Measurements from ENCODE around the gene IFIT3.
A peak's percentile ranks its signal among the peaks of the same experiment; 100 is the strongest.
"Not testable (repeated sequence)": the region's sequence is repeated elsewhere in the genome, so short reads cannot be mapped to it uniquely, and the experiment has no call there.

Gene IFIT3

DNA sequence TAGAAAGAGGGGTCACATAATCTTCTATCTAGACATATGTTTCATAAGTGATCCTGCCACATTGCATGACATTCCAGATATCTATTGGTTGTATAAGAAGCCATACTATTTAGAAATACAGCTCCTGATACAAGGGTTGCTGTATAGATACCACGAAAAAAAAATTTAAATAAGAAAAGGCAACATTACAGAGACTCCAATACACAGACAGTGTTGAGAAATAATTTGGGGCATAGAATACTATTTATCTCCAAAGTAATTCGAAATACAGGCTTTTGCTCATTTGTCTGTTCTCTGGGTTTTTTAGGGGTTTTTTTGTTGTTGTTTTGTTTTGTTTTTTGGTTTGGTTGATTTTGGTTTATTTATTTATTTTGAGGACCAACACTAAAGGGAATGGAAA, 23.4 kb upstream of the IFIT3 start:
- DNase-seq: peak in 1 of 2 donors; percentile 38

DNA sequence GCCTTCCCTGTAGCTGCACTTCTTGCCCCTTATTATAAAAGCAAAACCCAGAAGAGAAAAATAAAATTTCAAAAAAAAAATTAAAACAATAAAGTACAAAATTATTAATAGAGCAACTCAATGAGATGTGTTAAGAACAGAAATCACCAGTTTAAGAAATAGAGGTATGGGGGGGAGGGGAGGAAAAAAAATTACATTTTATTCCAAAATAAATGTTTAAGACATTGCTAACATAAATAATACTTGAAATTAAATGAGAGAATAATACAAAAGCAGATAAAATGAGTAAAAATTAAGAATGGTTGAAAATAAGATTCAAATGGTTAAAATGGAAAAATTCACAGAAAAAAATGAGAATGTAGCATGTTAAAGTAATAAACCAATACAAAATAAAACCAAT, 22.9 kb upstream of the IFIT3 start:
- DNase-seq: peak in 1 of 2 donors; percentile 33

DNA sequence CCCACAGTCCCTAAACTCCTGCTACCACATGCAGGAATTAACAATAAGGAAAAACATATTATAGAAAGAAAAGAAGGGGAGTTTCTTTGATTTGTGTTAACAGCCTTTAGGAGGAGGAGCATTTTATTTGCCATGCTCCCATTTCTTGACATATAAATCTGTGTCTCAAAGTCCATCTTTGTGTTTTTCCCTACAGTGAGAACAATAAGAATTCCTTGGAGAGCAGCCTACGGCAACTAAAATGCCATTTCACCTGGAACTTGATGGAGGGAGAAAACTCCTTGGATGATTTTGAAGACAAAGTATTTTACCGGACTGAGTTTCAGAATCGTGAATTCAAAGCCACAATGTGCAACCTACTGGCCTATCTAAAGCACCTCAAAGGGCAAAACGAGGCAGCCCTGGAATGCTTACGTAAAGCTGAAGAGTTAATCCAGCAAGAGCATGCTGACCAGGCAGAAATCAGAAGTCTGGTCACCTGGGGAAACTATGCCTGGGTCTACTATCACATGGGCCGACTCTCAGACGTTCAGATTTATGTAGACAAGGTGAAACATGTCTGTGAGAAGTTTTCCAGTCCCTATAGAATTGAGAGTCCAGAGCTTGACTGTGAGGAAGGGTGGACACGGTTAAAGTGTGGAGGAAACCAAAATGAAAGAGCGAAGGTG, 21.9 kb upstream of the IFIT3 start:
- peak in 1 of 2 donors; percentile 43 for DNase-seq

DNA sequence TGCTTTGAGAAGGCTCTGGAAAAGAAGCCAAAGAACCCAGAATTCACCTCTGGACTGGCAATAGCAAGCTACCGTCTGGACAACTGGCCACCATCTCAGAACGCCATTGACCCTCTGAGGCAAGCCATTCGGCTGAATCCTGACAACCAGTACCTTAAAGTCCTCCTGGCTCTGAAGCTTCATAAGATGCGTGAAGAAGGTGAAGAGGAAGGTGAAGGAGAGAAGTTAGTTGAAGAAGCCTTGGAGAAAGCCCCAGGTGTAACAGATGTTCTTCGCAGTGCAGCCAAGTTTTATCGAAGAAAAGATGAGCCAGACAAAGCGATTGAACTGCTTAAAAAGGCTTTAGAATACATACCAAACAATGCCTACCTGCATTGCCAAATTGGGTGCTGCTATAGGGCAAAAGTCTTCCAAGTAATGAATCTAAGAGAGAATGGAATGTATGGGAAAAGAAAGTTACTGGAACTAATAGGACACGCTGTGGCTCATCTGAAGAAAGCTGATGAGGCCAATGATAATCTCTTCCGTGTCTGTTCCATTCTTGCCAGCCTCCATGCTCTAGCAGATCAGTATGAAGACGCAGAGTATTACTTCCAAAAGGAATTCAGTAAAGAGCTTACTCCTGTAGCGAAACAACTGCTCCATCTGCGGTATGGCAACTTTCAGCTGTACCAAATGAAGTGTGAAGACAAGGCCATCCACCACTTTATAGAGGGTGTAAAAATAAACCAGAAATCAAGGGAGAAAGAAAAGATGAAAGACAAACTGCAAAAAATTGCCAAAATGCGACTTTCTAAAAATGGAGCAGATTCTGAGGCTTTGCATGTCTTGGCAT, 21.1 kb upstream of the IFIT3 start:
- DNase-seq: peak in 1 of 2 donors; percentile 31

DNA sequence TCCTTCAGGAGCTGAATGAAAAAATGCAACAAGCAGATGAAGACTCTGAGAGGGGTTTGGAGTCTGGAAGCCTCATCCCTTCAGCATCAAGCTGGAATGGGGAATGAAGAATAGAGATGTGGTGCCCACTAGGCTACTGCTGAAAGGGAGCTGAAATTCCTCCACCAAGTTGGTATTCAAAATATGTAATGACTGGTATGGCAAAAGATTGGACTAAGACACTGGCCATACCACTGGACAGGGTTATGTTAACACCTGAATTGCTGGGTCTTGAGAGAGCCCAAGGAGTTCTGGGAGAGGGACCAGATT, 20.6 kb upstream of the IFIT3 start:
- DNase-seq: peak in 1 of 2 donors; percentile 42

DNA sequence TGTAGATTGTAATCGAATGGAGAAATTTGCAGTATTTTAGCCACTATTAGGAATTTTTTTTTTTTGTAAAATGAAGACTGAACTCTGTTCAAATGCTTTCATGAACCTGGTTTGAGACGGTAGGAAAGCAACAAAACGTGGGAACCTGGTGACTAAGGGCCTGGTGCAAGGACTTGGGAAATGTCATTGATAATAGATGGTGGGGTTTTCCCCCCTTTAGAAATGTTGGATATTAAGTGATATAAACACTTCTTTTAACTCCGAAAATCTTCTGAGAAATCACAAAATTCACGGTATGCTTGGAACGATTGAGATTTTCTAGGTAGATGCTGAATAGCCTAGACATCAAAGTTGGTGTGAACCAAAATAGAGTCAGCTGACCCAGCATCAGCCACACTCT, 19.5 kb upstream of the IFIT3 start:
- DNase-seq: no peak

DNA sequence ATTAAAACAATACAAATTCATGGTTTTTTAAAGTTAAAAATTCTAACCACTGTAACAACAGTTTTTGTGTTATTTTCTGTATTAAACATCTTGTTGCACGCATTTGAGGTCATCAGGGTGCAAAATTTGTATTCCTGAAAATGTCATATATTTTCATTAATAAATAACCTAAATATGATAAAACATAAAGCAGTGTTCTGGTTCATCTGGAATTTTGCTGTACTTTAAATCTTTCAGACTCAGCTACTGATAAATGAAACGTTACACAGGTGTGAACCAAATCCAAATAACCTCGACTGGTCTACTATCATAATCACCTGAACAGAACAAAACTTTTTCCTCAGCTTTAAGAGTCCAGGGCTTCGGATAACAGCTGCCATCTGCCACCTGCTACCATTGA, 19.1 kb upstream of the IFIT3 start:
- peak in 1 of 2 donors; percentile 41 for DNase-seq

DNA sequence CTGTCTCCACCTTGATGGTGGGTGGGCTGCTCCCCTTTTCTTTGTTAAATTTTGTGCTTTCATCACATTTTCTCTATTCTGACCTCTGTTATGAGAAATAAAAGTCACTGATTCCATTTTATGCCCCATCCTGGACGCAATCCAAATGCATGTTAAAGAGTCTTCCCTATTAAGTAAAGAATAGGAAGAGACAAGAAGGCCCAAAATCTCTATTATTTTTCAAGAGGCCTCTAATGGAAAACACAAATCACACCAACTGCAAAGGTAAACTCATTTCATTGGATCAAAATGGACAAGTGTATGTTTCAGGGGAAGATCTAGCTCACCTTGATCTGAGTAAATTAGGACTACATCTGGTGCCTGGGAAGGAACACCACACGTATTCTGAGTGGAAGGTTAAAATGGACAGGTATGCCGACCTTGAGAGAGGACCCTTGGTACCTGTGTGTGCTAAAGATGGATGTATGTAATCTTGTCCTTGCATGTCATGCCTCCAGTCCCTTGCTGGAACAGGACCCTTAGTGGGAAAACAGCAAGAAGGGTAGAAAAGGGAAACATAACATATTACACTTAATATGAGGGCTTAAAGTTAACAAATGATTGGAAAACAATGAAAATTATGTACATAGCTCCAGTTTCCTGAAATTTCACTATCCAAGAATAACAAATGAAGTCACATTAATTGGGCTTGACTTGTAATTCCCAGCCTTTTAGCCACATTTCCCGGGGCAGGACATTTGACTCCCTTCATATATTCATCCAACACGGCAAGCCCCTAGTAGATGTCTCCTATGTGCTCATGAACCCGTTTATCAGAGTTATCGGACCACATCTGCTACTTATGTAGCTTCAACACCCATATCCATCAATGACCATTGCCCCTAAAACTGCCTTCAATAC, 18.4 kb upstream of the IFIT3 start:
- peak in 1 of 2 donors; percentile 71 for DNase-seq

DNA sequence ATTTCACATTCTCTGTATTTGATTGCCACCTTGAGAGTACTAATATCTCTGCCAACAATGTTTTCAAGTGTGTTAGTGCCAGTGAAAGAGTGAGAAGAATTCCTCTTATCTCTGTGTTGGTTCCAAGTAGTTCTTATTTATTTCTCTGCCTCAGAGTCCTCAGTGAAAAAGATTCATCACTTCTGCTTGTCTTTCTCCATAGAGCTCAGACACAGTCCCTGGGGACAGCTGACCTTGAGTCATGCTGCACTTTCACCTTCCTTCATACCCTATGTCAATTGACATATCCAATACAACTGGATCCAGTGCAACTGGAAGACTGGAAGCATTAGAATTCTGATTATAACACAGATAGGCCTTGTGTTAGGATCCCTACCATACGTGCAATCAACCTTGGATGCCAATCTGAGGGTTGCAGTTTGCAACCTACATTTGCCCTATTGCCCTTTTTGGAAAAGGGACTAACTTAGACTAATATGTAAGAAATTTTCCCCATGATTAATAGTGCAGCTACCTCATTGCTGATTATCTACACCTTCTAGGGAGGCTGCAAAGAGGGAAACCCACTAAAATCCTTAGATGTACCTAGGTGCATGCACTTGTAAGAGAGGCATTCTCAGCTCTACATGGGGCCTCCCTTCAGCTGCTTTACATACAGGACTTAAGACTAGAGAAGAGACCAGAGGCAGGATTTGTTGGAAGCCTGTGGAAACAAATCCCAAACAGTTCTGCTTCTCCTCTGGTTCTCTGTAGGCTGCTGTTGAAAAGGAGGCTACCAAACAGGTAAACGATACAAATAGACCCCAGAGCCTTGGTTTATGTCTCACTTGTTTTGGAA, 17.5 kb upstream of the IFIT3 start:
- no peak for DNase-seq

DNA sequence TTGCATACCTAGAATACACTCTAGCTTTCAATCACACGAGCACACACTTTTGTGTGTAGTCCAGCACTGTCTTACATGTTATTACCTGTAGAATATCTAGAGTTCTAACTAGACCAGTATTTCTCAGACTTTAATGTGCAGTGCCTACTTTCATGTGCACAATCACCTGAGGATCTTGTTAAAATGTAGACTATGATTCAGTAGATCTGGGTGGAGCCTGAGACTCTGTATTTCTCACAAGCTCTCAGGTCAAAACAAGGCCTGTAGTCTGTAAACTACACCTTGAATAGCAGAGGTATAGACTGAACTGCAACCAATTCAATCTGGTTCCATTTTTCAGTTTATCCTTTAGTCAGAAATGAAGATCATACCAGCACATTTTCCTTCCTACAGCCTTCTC, 14.8 kb upstream of the IFIT3 start:
- DNase-seq: no peak

DNA sequence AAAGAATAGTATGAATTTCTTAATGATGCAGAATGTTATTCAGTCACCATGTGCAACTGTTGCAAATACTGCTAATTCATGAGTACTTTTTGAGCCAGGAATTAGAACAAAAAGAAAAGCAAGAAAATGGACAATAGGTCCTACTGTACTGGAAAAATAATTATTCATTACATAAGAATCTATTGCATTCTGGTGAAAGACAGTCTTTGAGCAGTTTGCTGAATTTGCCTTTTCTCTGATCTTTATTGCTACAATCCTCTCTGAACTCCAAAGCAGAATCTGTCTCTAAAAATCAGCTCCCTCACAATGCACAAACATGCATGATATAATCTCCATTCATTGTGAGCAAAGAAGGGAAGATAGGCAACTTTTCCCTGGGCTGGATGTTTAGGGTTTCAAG, 13.1 kb upstream of the IFIT3 start:
- DNase-seq: no peak

DNA sequence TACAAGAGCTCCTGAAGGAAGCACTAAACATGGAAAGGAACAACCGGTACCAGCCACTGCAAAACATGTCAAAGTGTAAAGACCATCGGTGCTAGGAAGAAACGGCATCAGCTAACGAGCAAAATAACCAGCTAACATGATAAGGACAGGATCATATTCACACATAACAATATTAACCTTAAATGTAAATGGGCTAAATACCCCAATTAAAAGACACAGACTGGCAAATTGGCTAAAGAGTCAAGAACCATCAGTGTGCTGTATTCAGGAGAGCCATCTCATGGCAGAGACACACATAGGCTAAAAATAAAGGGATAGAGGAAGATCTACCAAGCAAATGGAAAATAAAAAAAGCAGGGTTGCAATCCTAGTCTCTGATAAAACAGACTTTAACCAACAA, 9.8 kb upstream of the IFIT3 start:
- DNase-seq: not testable (repeated sequence)

DNA sequence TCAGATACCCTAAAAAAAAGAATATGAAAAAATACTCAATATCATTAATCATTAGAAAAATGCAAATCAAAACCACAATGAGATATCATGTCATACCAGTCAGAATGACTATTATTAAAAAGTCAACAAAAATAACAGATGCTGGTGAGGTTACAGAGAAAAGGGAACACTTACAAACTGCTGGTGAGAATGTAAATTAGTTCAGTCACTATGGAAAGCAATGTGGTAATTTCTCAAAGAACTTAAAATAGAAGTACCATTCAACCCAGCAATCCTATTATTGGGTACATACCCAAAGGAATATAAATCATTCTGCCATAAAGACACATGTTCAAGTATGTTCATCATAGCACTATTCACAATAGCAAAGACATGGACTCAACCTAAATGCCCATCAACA, 2.7 kb upstream of the IFIT3 start:
- peak in 1 of 2 donors; percentile 28 for DNase-seq

DNA sequence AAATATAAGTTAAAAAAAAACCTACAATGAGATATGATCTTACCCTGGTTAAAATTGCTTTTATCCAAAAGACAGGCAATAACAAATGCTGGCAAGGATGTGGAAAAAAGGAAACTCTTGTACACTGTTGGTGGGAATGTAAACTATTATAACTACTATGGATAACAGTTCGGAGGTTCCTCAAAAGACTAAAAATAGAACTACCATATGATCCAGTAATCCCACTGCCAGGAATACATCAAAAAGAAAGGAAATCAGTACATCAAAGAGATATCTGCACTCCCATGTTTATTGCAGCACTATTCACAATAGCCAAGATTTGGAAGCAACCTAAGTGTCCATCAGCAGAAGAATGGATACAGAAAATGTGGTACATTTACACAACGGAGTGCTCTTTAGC, 1.9 kb upstream of the IFIT3 start:
- DNase-seq: not testable (repeated sequence)

DNA sequence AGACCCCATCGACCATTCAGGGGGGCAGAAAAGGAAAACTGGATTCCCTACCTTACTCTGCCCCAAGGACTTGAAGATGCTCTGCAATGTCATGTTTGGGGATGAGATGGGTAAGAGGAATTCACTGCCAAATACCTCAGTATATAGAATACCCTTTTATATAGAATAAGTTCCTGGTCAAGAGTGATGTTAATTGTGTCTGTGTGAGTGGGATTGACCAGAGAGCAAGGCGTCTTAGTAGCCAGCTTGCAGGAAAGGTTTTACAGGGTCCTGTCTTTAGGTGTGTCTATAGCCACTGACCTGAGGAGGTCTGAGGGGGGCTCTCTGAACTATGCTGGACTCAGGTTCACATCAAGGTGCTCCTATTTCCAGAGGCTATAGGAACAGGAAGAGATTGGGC, 1.4 kb downstream of the IFIT3 start:
- DNase-seq: peak in 1 of 2 donors; percentile 27

DNA sequence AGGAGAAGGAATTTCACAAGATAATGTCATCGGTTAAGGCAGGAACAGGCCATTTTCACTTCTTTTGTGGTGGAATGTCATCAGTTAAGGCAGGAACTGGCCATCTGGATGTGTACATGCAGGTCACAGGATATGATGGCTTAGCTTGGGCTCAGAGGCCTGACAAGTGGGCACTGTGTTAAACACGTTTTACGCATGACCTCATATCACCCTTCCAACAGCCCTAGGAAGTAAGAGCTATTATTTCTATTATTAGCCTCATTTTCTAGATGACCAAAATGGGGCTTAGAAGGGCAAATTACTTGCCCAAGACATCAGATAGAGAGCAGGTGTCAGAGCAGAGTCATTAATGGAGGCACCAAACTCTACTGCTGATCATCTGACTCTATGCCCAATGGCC, 2.2 kb downstream of the IFIT3 start:
- not testable (repeated sequence) for DNase-seq

DNA sequence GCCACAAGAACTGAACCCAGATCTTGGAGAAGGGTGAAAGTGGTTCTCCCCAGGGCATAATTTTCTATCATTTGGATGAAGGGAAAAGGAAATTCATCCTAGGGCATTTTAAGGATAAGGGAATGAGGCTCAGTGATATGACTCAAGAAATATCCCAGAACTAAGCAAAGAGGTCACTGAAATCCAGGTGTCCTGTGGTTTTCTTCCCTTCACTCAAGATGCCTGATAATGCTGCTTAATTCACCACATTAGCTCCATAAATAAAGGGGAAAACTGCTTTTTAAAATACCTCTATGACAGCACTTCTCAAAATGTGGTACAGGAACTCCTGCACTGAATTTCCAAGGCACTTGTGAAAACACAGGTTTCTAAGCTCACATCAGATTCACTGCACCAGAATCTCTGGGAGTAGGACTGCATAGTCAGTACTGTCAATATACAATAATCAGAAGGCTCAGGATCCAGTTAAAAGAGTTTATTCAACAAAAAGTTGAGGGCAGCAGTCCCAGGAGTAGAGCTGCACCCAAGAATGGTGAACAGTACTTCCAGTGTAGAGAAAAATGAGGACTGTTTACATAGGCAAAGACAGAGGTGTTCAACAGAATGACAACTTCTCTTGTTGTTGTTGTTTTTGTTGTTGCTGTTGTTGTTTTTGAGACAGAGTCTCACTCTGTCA, 2.9 kb downstream of the IFIT3 start:
- peak in 1 of 2 donors; percentile 44 for DNase-seq

DNA sequence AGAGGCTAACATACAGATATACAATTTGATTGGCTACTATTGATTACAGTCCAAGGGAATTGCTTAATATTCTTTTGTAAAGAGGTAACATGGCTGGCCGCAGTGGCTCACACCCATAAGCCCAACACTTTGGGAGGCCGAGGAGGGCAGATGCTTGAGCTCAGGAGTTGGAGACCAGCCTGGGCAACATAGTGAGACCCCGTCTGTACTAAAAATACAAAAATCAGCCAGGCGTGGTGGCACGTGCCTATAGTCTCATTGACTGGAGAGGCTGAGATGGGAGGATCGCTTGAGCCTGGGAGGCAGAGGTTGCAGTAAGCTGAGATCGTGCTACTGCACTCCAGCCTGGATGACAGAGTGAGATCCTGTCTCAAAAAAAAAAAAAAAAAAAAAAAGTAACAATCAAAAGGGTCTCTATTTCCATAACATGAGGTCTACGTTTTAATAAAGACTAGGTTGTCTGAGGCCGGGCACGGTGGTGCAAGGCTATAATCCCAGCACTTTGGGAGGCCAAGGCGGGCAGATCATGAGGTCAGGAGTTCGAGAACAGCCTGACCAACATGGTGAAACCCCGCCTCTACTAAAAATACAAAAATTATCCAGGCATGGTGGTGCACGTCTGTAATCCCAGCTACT, 3.8 kb downstream of the IFIT3 start:
- DNase-seq: peak in 1 of 2 donors; percentile 21

DNA sequence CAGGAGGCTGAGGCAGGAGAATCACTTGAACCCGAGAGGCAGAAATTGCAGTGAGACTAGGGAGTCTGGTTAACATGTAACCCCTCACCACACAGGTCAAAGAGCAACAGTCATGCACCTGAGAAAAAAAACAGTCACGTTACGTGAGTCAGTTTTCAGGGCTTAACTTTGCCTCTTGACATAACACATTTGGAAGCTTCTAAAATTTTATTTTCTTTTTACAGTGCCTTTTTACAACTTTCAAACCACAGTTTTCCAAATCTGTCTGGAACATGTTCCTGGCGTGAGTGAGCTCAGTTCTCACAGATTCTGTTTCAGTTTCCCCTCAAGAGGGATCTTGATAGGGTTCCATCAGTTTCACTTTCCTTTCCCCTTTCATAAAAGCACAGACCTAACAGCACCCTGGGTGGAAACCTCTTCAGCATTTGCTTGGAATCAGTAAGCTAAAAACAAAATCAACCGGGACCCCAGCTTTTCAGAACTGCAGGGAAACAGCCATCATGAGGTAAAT, 4.4 kb downstream of the IFIT3 start:
- peak; percentile 77 to 88 for DNase-seq

DNA sequence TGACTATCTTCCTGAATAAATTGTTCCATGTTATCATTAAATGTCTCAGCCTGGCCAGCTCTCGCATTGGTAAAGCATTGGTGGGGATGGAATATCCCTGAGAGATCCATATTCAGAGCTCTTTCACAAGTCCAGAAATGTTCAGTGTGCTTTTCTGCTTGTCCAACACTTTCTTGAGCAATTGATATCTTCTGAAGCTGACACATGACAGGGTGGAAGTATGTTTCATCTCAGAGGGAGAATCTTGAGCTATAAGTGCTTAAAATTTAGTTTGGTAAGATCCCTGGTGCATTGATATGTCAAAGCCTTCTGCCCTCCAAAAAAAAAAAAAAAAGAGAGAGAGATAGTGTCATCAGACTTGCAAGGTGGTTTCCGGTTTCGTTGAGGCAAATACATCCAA, 7.4 kb downstream of the IFIT3 start:
- peak; percentile 42 to 59 for DNase-seq

DNA sequence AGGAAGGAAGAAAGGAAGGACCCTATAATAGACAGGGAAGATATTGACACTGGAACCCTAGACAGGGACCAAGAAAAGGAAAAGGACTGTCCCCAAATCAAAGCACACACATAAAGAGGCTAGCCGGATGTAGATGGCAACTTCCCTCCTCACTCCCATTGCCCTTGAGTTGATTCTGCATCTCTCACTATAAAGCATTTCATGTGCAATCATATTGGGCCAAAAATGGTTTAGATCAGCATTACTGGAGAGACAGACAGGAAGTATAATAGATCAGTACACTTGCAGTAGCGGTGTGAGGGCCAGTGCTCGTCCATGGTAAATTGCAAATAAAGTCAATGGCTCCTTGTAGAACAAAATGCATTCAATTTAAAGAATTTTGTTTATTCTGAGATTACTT, 8.4 kb downstream of the IFIT3 start:
- peak in 1 of 2 donors; percentile 33 for DNase-seq
